PFSK-1 (cell line): ENCODE data around the gene PRSS21.

Source experiments
- FOXP2 ChIP-seq: optimal IDR thresholded peaks from 2 replicates; pipeline ENCODE3; 2011; ENCODE audit warnings: borderline replicate concordance, control low read depth, inconsistent platforms; ENCODE audit not compliant: insufficient read depth; ENCODE audit errors: extremely low read length, extremely low read depth
- POLR2AphosphoS5 ChIP-seq: IDR thresholded peaks from 2 replicates; pipeline ENCODE4 v1.6.1; 2012; ENCODE audit warnings: low read depth, mild to moderate bottlenecking, control low read depth, low read length, moderate library complexity
- REST ChIP-seq, 2 experiments: IDR thresholded peaks; 2 replicates each; pipeline versions ENCODE4 v1.6.1 to v1.8.0; 2011 to 2012; ENCODE audit warnings: low read depth in 2 of 2, low read length in 2 of 2, control low read depth in 1 of 2, inconsistent platforms in 1 of 2, mild to moderate bottlenecking in 1 of 2, moderate library complexity in 1 of 2; ENCODE audit not compliant: insufficient read depth in 1 of 2
- SIN3A ChIP-seq: IDR thresholded peaks from 2 replicates; pipeline ENCODE4 v1.6.1; 2012; ENCODE audit warnings: mild to moderate bottlenecking, low read length, moderate library complexity, borderline replicate concordance; ENCODE audit not compliant: insufficient read depth
- TAF1 ChIP-seq: IDR thresholded peaks from 2 replicates; pipeline ENCODE4 v1.6.1; 2012; ENCODE audit warnings: low read length, control low read depth, borderline replicate concordance; ENCODE audit not compliant: insufficient read depth

Gene PRSS21

GRCh38 chr16:2817340-2818271, 569 bp downstream of the PRSS21 start:
- TF ChIP-seq POLR2AphosphoS5 (no peak), REST (IDR thresholded peaks at IDR 0.05; ENCODE audit: insufficient read depth in 1 of 2, low read depth in 2 of 2, low read length in 2 of 2) (no peak), FOXP2 (no peak), TAF1 (no peak), SIN3A (no peak)

DNA sequence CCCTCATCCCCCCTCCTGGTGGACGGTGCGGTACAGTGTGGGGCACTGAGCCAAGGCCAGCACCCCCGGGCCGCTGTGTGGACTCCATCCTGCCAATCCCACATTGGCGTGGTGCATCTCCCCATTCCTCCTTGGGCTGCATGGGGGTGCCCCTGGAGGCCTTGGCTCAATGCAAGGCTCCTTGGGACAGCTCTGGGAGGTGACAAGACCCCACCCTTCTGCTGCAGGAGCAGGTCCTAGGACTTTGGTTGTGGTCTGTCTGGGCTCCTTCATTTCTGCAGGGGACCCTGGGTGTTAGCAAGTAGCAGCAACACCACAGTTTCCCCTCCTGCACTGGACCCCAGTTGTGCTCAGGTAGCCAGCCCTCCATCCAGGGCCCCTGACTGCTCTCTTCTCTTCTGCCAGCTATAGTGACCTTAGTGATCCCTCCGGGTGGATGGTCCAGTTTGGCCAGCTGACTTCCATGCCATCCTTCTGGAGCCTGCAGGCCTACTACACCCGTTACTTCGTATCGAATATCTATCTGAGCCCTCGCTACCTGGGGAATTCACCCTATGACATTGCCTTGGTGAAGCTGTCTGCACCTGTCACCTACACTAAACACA, 1.3 kb downstream of the PRSS21 start:
- TF ChIP-seq SIN3A (no peak), POLR2AphosphoS5 (no peak), TAF1 (no peak), REST (IDR thresholded peaks at IDR 0.05; ENCODE audit: insufficient read depth in 1 of 2, low read depth in 2 of 2, low read length in 2 of 2) (no peak), FOXP2 (no peak)

- TF ChIP-seq TAF1 (no peak), POLR2AphosphoS5 (no peak), REST (IDR thresholded peaks at IDR 0.05; ENCODE audit: insufficient read depth in 1 of 2, low read depth in 2 of 2, low read length in 2 of 2) (no peak), SIN3A (no peak), FOXP2 (no peak)
These were observed 2.3 kb downstream of the PRSS21 start for GRCh38 chr16:2819179-2819938.

DNA sequence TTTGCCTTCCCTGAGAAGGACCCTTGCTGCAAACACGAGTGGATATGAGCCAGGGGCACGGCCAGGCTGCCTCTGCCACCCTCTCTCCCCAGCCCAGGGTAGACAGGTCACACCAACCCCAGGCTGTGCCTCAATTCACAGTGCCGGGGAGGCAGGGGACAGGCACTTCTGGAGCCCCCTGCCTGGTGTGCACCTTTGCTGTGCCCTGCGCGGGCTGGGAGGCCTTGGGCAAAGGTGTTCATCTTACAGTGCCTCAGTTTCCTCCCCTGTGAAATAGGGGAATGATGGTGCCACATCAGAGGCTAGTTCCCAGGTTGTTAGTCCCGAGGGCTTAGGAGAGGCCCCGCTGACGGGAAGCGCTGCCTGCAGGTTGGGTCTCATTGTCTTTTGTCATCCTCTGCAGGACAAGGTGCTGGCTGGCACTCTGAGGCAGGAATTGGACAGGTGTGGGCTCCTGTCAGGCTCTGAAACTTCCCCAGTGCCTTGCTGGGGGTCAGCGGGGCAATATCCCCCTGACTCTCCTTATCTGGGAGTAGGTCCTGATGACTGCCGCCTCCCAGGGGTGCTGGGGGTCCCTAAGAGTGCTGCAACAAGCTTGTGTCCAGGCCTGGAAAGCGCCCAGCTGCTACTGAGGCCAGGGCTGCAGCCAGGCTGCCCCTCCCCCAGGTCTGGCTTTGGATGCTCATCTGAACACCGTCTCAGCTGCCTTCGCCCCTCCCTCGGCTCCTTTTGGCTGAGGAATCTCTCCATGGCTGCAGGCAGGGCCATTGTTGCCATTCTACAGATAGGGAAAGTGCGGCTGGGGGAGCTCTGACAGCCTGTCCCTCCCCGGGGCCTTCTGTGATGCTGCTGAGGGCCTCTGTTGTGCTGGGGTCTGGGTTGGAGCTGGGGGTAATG, 3.1 kb downstream of the PRSS21 start:
- no peak for TF ChIP-seq SIN3A
- no peak for TF ChIP-seq POLR2AphosphoS5
- no peak for TF ChIP-seq TAF1
- TF ChIP-seq FOXP2 = no peak
- no peak for TF ChIP-seq REST (IDR thresholded peaks at IDR 0.05; ENCODE audit: insufficient read depth in 1 of 2, low read depth in 2 of 2, low read length in 2 of 2)
